ENCODE measurements around the gene CAPSL. TPM values are rescaled to one million over a fixed set of nuclear protein-coding genes. Genes with fewer than 3 reads are reported as not detected.
A peak's percentile ranks its signal among the peaks of the same experiment; 100 is the strongest.

Gene CAPSL
- total and polyA plus RNA-seq, 9 of the 15 experiments (the other 6 are each of a cell fraction or from before 2014, with no cell fraction given) = not detected

DNA sequence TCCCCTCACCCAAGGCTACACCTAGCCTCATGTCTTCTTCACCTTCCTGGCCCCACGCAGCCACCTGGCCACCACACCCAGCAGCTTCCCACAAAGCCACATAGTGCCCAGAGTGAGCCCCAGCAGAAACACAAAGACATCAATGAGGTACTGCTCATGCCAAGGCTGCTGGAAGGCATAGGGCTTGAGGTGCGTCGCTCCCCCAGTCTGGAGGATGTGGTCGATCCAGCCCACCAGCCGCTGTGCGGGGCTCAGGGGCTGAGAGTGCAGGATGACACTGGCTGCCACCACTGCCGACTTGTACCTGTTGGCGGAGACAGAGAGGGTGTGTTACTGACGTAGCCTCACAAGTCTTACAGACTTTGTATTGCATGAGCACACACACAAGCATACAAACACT, 15.8 kb upstream of the CAPSL start:
- peaks cover 0 to 4% of the 10 kb centered on the region in 2 experiments; a peak in 1 of 5 replicates for H3K27me3 ChIP-seq (ENCODE audit: control insufficient read depth in 2 of 2, insufficient read depth in 2 of 2, low read length in 2 of 2)
- 0% methylated on average over 9 of the region's 9 CpGs for WGBS (ENCODE audit: insufficient coverage, low coverage, missing lambda C conversion rate)
- H3K27ac ChIP-seq (ENCODE audit: extremely low read depth, low read depth, low read length) = no peak overlapping the region
- ATAC-seq (peak; percentile 59; the same call in 2 of the 3 replicates), FAIRE-seq (no peak), DNase-seq (ENCODE audit: extremely low read depth in 1 of 4, low spot score in 3 of 4) (no peak)
- BruUV-seq (replicated peaks) = no TSS peak
- CTCF ChIA-PET (ENCODE audit: low intra/inter-chr PET ratio) = no interaction called here
- H3K9me3 ChIP-seq (replicated peaks; ENCODE audit: control insufficient read depth, insufficient read depth, low read depth, low read length) = no peaks in the 10 kb centered on the region
- no peaks in the 10 kb centered on the region for H4K20me1 ChIP-seq (replicated peaks; ENCODE audit: control insufficient read depth, insufficient read depth, low read length)
- in situ Hi-C loops (cut with MboI) = no loop called here
- intact Hi-C loops (cut with micrococcal nuclease) = no loop called here
- TF ChIP-seq, protein P1, sequence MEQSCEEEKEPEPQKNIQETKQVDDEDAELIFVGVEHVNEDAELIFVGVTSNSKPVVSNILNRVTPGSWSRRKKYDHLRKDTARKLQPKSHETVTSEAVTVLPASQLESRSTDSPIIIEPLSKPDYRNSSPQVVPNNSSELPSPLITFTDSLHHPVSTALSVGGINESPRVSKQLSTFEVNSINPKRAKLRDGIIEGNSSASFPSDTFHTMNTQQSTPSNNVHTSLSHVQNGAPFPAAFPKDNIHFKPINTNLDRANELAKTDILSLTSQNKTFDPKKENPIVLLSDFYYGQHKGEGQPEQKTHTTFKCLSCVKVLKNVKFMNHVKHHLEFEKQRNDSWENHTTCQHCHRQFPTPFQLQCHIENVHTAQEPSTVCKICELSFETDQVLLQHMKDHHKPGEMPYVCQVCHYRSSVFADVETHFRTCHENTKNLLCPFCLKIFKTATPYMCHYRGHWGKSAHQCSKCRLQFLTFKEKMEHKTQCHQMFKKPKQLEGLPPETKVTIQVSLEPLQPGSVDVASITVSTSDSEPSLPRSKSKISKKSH (CRISPR knock-in tag; IDR thresholded peaks at IDR 0.05) = no peak
- TF ChIP-seq MTF1 (CRISPR knock-in tag; IDR thresholded peaks at IDR 0.05; ENCODE audit: borderline replicate concordance) = no peak
- TF ChIP-seq PTTG1 (tag; IDR thresholded peaks at IDR 0.05; ENCODE audit: low read depth) = no peak
- TF ChIP-seq, protein P2, sequence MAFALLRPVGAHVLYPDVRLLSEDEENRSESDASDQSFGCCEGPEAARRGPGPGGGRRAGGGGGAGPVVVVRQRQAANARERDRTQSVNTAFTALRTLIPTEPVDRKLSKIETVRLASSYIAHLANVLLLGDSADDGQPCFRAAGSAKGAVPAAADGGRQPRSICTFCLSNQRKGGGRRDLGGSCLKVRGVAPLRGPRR (CRISPR knock-in tag; IDR thresholded peaks at IDR 0.05) = no peak
- TF ChIP-seq L3MBTL2 (IDR thresholded peaks at IDR 0.05) = no peak
- no peak for TF ChIP-seq NR2F6 (CRISPR knock-in tag; IDR thresholded peaks at IDR 0.05)
- TF ChIP-seq MEF2A (IDR thresholded peaks at IDR 0.05; ENCODE audit: control insufficient read depth, low read depth, low read length) = no peak
- H3K79me2 ChIP-seq (ENCODE audit: control insufficient read depth, insufficient read depth, low read length) = no peaks in the 10 kb centered on the region
- H3K4me2 ChIP-seq (ENCODE audit: insufficient read depth, low read length) = no peak overlapping the region
- no peak overlapping the region for H2AFZ ChIP-seq (ENCODE audit: low read depth, low read length)
- H3K9ac ChIP-seq (ENCODE audit: insufficient read depth in 1 of 2, low read depth in 2 of 2, low read length in 2 of 2) = no peak overlapping the region
- POLR2A ChIA-PET = interaction anchor here (0.7 kb wide), 1 partner anchor 497 kb away, joined by 5 read pairs; no protein-coding TSS in a partner anchor
- no peaks in the 10 kb centered on the region for H3K4me1 ChIP-seq (replicated peaks in 1 of 2; ENCODE audit: control insufficient read depth in 2 of 2, insufficient read depth in 2 of 2, low read length in 2 of 2)
- H3K36me3 ChIP-seq (ENCODE audit: control insufficient read depth, insufficient read depth, low read length) = no peaks in the 10 kb centered on the region
- H3K4me3 ChIP-seq = no peak overlapping the region
- H3K9me1 ChIP-seq (ENCODE audit: control insufficient read depth, insufficient read depth, low read length) = no peaks in the 10 kb centered on the region
